ENCODE results near the gene ASXL1.

GRCh38 chr20:32415494-32415893 lies 57.4 kb downstream of the ASXL1 start:
- no peak for TF ChIP-seq CTCF (IDR thresholded peaks at IDR 0.05)
- TF ChIP-seq POLR2A (IDR thresholded peaks at IDR 0.05): no peak
